ENCODE data around the gene TMEM119. TPM values are rescaled to one million over a fixed set of nuclear protein-coding genes. Genes with fewer than 3 reads are reported as not detected.

The TMEM119 gene
- total and polyA plus RNA-seq, 10 of the 15 experiments (the other 5 are each of a cell fraction or from before 2014, with no cell fraction given) = 0.11 to 0.44 (median 0.19) TPM; not detected in 5

DNA sequence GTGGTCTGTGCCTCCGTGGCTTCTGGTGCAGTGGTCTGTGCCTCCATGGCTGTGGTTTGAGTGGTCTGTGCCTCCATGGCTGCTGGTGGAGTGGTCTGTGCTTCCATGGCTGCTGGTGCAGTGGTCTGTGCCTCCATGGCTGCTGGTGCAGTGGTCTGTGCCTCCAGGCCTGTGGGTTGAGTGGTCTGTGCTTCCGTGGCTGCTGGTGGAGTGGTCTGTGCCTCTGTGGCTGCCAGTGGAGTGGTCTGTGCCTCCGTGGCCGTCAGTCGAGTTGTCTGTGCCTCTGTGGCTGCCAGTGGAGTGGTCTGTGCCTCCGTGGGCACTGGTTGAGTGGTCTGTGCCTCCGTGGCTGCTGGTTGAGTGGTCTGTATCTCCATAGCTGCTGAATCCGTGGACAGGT, 25.7 kb upstream of the TMEM119 start:
- Histone ChIP-seq H3K9ac (ENCODE audit: control insufficient read depth, insufficient read depth, low read length) (no peak overlapping the region), H3K27me3 (replicated peaks in 1 of 2; ENCODE audit: control insufficient read depth in 2 of 2, insufficient read depth in 2 of 2, low read length in 1 of 2) (no peaks in the 10 kb centered on the region), H4K20me1 (ENCODE audit: control insufficient read depth, insufficient read depth) (no peaks in the 10 kb centered on the region), H3K79me2 (ENCODE audit: control insufficient read depth, insufficient read depth, low read length) (peaks cover under 1% of the 10 kb centered on the region; the same call in 1 of the 2 replicates), H2AFZ (ENCODE audit: control insufficient read depth, low read depth, low read length) (no peak overlapping the region), H3K27ac (ENCODE audit: control insufficient read depth, insufficient read depth) (no peak overlapping the region), H3K4me1 (ENCODE audit: control insufficient read depth, insufficient read depth, low read length) (peaks cover 20% of the 10 kb centered on the region), H3K4me2 (ENCODE audit: control insufficient read depth, insufficient read depth) (no peak overlapping the region), H3K36me3 (ENCODE audit: control insufficient read depth in 2 of 2, insufficient read depth in 2 of 2, low read length in 1 of 2) (peaks cover 3 to 14% of the 10 kb centered on the region in 2 experiments; a peak in 3 of 4 replicates), H3K9me3 (replicated peaks; ENCODE audit: control insufficient read depth, insufficient read depth, low read length) (no peaks in the 10 kb centered on the region; the same call in 2 of the 3 replicates), H3K4me3 (no peak overlapping the region)
- in situ Hi-C loops (cut with MboI) (no loop called here), intact Hi-C loops (cut with micrococcal nuclease; ENCODE audit: unreplicated experiment) (no loop called here)
- DNase-seq (ENCODE audit: low read depth, low spot score) = no peak
- TF ChIP-seq RBBP5 (conservative IDR thresholded peaks at IDR 0.05) (no peak), IRF4 (IDR thresholded peaks at IDR 0.05; ENCODE audit: low read depth, low read length) (no peak), ZZZ3 (IDR thresholded peaks at IDR 0.05; ENCODE audit: control insufficient read depth, insufficient read length, low read depth) (no peak)
- no peak for ATAC-seq
- ChIA-PET POLR2A (no interaction called here), RAD21 (ENCODE audit: unreplicated experiment) (interaction anchor here (1.5 kb wide), 1 partner anchor 180 kb away, joined by 4 read pairs; no protein-coding TSS in a partner anchor), CTCF (interaction anchor here (17.2 kb wide), 1 partner anchor 56 kb away, joined by 866 read pairs; the partner anchor contains the start of genes ISCU and SART3), SMC1A (ENCODE audit: uncharacterized antibody, unreplicated experiment) (no interaction called here)
- 85% methylated on average over 8 of the region's 8 CpGs for WGBS (ENCODE audit: insufficient coverage, insufficient replicate concordance, low lambda C conversion rate, missing lambda C conversion rate)
- no TSS peak for BruUV-seq (replicated peaks)
- FAIRE-seq = no peak

DNA sequence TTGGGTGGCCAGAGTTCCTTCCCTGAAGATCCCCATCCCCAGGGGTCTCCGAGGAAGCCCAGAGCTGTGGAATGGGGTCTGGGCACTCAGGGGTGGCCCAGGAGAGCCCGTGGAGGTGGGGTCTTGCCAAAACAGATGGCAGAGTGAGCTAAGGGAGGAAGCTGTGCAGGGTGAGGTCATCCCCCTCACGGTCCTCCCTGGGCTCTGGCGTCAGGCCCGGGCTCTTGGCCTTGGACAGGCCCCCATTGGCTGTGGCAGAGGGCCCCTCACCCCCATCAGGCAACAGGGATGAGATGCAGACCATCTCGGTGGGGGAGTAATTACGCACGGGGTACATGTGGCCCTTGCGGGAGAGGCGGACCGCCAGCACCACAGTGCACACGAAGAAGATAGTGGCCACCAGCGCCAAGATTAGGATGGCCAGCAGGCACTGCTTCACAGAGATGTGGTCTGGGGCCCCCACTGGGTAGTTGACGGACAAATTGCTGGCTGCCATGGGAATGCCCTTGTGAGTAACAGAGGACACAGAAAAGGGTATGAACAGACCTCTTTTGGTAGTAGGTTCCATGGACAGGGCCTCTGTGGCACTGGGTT, 25.1 kb upstream of the TMEM119 start:
- CTCF ChIA-PET = interaction anchor here (9.0 to 17.2 kb wide), 2 partner anchors 13 to 55 kb away, joined by 156 to 866 read pairs; partner anchors contain the start of genes ISCU, SART3 and SELPLG
- POLR2A ChIA-PET = interaction anchor here (0.9 to 8.2 kb wide), 3 partner anchors 11 to 55 kb away, joined by 3 to 211 read pairs (median 5); partner anchors contain the start of genes ISCU and SELPLG
- Histone ChIP-seq H3K4me3 (no peak overlapping the region), H4K20me1 (ENCODE audit: control insufficient read depth, insufficient read depth) (no peaks in the 10 kb centered on the region), H3K27ac (ENCODE audit: control insufficient read depth, insufficient read depth) (no peak overlapping the region), H3K9me3 (replicated peaks; ENCODE audit: control insufficient read depth, insufficient read depth, low read length) (no peaks in the 10 kb centered on the region; the same call in 2 of the 3 replicates), H3K4me1 (ENCODE audit: control insufficient read depth, insufficient read depth, low read length) (peaks cover 22% of the 10 kb centered on the region), H3K36me3 (ENCODE audit: control insufficient read depth in 2 of 2, insufficient read depth in 2 of 2, low read length in 1 of 2) (peaks cover 3 to 14% of the 10 kb centered on the region in 2 experiments; a peak in 3 of 4 replicates), H3K9ac (ENCODE audit: control insufficient read depth, insufficient read depth, low read length) (no peak overlapping the region), H2AFZ (ENCODE audit: control insufficient read depth, low read depth, low read length) (no peak overlapping the region), H3K27me3 (replicated peaks in 1 of 2; ENCODE audit: control insufficient read depth in 2 of 2, insufficient read depth in 2 of 2, low read length in 1 of 2) (no peaks in the 10 kb centered on the region), H3K4me2 (ENCODE audit: control insufficient read depth, insufficient read depth) (no peak overlapping the region), H3K79me2 (ENCODE audit: control insufficient read depth, insufficient read depth, low read length) (no peaks in the 10 kb centered on the region)
- FAIRE-seq (no peak), DNase-seq (ENCODE audit: low read depth, low spot score) (no peak), ATAC-seq (no peak)
- in situ Hi-C loops (cut with MboI) = no loop called here
- SMC1A ChIA-PET (ENCODE audit: uncharacterized antibody, unreplicated experiment) = interaction anchor here (1.0 to 11.4 kb wide), 4 partner anchors 41 to 181 kb away, joined by 3 to 718 read pairs (median 34); partner anchors contain the start of genes ISCU and SART3
- 91% methylated on average over 14 of the region's 14 CpGs for WGBS (ENCODE audit: insufficient coverage, insufficient replicate concordance, low lambda C conversion rate, missing lambda C conversion rate)
- RAD21 ChIA-PET (ENCODE audit: unreplicated experiment) = interaction anchor here (1.1 to 15.9 kb wide), 4 partner anchors 11 to 181 kb away, joined by 4 to 633 read pairs (median 114); partner anchors contain the start of genes ISCU, SART3 and SELPLG
- intact Hi-C loops (cut with micrococcal nuclease; ENCODE audit: unreplicated experiment) = no loop called here
- BruUV-seq (replicated peaks) = no TSS peak
- TF ChIP-seq ZZZ3 (IDR thresholded peaks at IDR 0.05; ENCODE audit: control insufficient read depth, insufficient read length, low read depth) (no peak), MYC (IDR thresholded peaks at IDR 0.05; ENCODE audit: insufficient read depth, insufficient read length, insufficient replicate concordance, low read length, severe bottlenecking) (no peak), RCOR1 (conservative IDR thresholded peaks at IDR 0.05; ENCODE audit: low read depth, low read length) (no peak), EED (IDR thresholded peaks at IDR 0.05; ENCODE audit: low read depth) (no peak), BMI1 (IDR thresholded peaks at IDR 0.05; ENCODE audit: borderline replicate concordance) (no peak), POLR2AphosphoS5 (IDR thresholded peaks at IDR 0.05; ENCODE audit: low read length) (no peak)
- TF ChIP-seq, protein P1, sequence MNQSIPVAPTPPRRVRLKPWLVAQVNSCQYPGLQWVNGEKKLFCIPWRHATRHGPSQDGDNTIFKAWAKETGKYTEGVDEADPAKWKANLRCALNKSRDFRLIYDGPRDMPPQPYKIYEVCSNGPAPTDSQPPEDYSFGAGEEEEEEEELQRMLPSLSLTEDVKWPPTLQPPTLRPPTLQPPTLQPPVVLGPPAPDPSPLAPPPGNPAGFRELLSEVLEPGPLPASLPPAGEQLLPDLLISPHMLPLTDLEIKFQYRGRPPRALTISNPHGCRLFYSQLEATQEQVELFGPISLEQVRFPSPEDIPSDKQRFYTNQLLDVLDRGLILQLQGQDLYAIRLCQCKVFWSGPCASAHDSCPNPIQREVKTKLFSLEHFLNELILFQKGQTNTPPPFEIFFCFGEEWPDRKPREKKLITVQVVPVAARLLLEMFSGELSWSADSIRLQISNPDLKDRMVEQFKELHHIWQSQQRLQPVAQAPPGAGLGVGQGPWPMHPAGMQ (IDR thresholded peaks at IDR 0.05; ENCODE audit: borderline replicate concordance) = no peak
- TF ChIP-seq, protein P2, sequence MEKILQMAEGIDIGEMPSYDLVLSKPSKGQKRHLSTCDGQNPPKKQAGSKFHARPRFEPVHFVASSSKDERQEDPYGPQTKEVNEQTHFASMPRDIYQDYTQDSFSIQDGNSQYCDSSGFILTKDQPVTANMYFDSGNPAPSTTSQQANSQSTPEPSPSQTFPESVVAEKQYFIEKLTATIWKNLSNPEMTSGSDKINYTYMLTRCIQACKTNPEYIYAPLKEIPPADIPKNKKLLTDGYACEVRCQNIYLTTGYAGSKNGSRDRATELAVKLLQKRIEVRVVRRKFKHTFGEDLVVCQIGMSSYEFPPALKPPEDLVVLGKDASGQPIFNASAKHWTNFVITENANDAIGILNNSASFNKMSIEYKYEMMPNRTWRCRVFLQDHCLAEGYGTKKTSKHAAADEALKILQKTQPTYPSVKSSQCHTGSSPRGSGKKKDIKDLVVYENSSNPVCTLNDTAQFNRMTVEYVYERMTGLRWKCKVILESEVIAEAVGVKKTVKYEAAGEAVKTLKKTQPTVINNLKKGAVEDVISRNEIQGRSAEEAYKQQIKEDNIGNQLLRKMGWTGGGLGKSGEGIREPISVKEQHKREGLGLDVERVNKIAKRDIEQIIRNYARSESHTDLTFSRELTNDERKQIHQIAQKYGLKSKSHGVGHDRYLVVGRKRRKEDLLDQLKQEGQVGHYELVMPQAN (conservative IDR thresholded peaks at IDR 0.05) = no peak

Data from GM12878 (cell line).